Ascending aorta (tissue), 2 donors: ENCODE results near the gene TNNC1. TPM values are rescaled to one million over a fixed set of nuclear protein-coding genes. Genes with fewer than 3 reads are reported as not detected.

Experiments used
- DNase-seq, 2 donors: peaks; one replicate each; pipeline ENCODE4 v3.0.0-alpha.2; 2019; ENCODE audit warnings: low spot score in 2 of 2
- H3K27ac ChIP-seq, 2 donors: fragments of 200-600 bp; sonication (generic); one replicate each; pipeline ENCODE4 v1.5.1; 2016 to 2017; ENCODE audit warnings: mild to moderate bottlenecking in 1 of 2
- H3K27me3 ChIP-seq: fragments of 200-600 bp; sonication (generic); one replicate; pipeline ENCODE4 v1.5.1; 2017
- H3K36me3 ChIP-seq, 2 donors: fragments of 200-600 bp; sonication (generic); one replicate each; pipeline ENCODE4 v1.5.1; 2016
- H3K4me1 ChIP-seq, 2 donors: fragments of 200-600 bp; sonication (generic); one replicate each; pipeline ENCODE4 v1.5.1; 2016 to 2017; ENCODE audit warnings: mild to moderate bottlenecking in 1 of 2
- H3K4me3 ChIP-seq, 2 donors: fragments of 200-600 bp; sonication (generic); one replicate each; pipeline ENCODE4 v1.5.1; 2016 to 2017; ENCODE audit warnings: mild to moderate bottlenecking in 1 of 2
- H3K9me3 ChIP-seq, 2 donors: fragments of 200-600 bp; sonication (generic); one replicate each; pipeline ENCODE4 v1.5.1; 2016
- intact Hi-C: fragments of 100-400 bp; cut with DNase I; formaldehyde crosslinking; loops from one replicate; pipeline ENCODE4 v1.15.1; 2023
- total RNA-seq: library from RNA; depleted of rRNA; stranded (reverse); fragments of >200 nt; gene quantifications from one replicate; pipeline ENCODE4 v1.1.0, GENCODE V29; 2016
- TF ChIP-seq, protein P1 (sequence below), 3 experiments: fragments of 200-600 bp in 2 of 3; fragments of 450-650 bp in 1 of 3; sonication (generic) in 2 of 3; IDR thresholded peaks; one replicate each; pipeline ENCODE4 v1.5.1; 2016 to 2019; ENCODE audit warnings: antibody characterized with exemption in 3 of 3, mild to moderate bottlenecking in 1 of 3, moderate library complexity in 1 of 3

TNNC1 gene
- total RNA-seq, 1 donor from 2014 or later = 68.6 TPM

DNA sequence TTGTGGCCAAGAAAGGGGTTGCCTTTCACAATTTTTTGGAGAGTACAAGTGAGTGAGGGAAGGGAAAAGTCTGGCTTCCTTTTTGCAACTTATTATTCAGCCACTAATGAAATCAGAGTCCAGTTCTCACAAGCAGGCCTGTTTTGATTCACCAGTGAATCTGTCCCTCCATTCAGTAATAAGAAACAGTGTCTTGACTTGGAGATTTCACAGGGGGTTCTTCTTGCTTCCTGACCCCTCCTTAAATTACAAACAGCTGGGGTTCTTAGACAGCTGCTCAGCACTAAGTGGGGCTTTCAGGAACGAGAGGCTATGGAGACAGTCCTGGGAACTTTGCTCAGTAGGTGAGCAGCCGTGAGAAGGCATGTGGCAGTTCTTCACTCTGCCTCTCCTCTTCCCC, 33.5 kb downstream of the TNNC1 start:
- TF ChIP-seq, protein P1, sequence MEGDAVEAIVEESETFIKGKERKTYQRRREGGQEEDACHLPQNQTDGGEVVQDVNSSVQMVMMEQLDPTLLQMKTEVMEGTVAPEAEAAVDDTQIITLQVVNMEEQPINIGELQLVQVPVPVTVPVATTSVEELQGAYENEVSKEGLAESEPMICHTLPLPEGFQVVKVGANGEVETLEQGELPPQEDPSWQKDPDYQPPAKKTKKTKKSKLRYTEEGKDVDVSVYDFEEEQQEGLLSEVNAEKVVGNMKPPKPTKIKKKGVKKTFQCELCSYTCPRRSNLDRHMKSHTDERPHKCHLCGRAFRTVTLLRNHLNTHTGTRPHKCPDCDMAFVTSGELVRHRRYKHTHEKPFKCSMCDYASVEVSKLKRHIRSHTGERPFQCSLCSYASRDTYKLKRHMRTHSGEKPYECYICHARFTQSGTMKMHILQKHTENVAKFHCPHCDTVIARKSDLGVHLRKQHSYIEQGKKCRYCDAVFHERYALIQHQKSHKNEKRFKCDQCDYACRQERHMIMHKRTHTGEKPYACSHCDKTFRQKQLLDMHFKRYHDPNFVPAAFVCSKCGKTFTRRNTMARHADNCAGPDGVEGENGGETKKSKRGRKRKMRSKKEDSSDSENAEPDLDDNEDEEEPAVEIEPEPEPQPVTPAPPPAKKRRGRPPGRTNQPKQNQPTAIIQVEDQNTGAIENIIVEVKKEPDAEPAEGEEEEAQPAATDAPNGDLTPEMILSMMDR (IDR thresholded peaks at IDR 0.05) = no peak
- Histone ChIP-seq H3K4me1 (no peaks in the 10 kb centered on the region), H3K27ac (no peak overlapping the region), H3K36me3 (no peaks in the 10 kb centered on the region), H3K27me3 (no peaks in the 10 kb centered on the region), H3K4me3 (no peak overlapping the region), H3K9me3 (no peaks in the 10 kb centered on the region)
- intact Hi-C loops = no loop called here
- DNase-seq = no peak

DNA sequence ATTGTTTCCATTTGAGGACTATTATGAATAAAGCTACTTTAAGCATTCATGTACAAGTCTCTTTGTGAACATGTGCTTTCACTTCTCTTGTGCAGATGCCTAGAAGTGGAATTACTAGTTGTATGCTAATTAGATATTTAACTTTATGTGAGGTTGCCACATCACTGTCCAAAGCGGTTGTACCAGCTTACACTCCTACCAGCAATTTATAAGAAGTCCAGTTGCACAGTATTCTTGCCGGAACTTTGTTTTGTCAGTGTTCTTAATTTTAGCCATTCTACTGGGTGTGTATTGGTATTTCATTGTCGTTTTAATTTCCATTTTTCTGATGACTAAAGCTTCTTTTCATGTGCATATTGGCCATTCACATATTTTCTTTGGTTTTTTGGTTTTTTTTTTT, 38.0 kb downstream of the TNNC1 start:
- H3K4me3 ChIP-seq = no peak overlapping the region
- TF ChIP-seq, protein P1 (IDR thresholded peaks at IDR 0.05) = no peak
- no peak for DNase-seq
- peaks cover 7 to 20% of the 10 kb centered on the region in 2 donors for H3K4me1 ChIP-seq
- H3K9me3 ChIP-seq = no peaks in the 10 kb centered on the region
- intact Hi-C loops = no loop called here
- H3K27ac ChIP-seq = no peak overlapping the region
- no peaks in the 10 kb centered on the region for H3K36me3 ChIP-seq
- no peaks in the 10 kb centered on the region for H3K27me3 ChIP-seq

DNA sequence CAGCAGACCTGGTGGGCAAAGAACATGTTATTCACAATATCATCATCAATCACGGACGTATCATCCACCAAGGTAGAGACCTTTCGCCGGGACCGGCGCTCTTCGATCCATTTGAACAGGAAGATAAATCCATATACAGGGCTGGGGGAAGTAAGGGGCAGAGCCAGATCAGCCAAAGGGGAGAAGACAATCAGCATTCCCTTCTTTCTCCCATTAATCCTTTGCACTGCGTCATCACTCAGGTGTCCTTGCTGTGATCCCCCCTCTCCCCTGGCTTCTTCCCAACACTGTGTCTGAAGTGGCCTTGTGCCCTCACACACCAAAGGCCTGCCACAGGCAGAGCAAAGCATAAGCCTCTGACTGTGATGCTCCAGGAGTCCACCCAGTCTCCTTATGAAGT, 45.4 kb downstream of the TNNC1 start:
- peaks cover 15 to 30% of the 10 kb centered on the region in 2 donors for H3K4me1 ChIP-seq
- TF ChIP-seq, protein P1 (IDR thresholded peaks at IDR 0.05) = no peak
- no peaks in the 10 kb centered on the region for H3K9me3 ChIP-seq
- peaks cover 43 to 44% of the 10 kb centered on the region in 2 donors for H3K36me3 ChIP-seq
- H3K27me3 ChIP-seq = no peaks in the 10 kb centered on the region
- intact Hi-C loops = loop anchor here (5.0 to 10.0 kb wide), 2 partner anchors 131 to 174 kb away; partner anchors contain the start of genes TWF2 and WDR82
- DNase-seq = no peak
- H3K27ac ChIP-seq = peak overlapping the region in 1 of 2 donors; percentile 100
- peak overlapping the region in 1 of 2 donors; percentile 99 for H3K4me3 ChIP-seq

DNA sequence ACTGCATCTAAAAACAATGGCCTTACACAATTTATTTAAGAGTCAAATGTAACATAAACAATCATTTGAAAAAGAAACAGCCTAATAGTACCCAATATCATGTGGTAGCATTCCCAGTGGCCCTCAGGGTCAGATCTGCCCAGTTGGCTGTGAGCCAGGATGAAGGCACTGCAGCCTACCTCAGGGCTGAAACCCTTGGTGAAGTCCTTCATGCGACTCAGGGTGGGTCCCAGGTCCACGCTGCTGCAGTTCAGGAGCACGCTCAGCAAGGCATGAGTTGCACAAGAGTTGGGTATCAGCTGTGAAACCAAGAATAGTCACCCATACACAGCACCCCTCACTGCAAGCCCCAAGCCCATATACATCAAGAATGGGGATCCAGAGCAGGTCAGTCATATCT, 46.1 kb downstream of the TNNC1 start:
- Histone ChIP-seq H3K36me3 (peaks cover 50 to 51% of the 10 kb centered on the region in 2 donors), H3K9me3 (no peaks in the 10 kb centered on the region), H3K4me3 (no peak overlapping the region), H3K27ac (no peak overlapping the region), H3K4me1 (peaks cover 15 to 27% of the 10 kb centered on the region in 2 donors), H3K27me3 (no peaks in the 10 kb centered on the region)
- intact Hi-C loops = loop anchor here (5.0 to 10.0 kb wide), 2 partner anchors 130 to 173 kb away; partner anchors contain the start of genes TWF2 and WDR82
- TF ChIP-seq, protein P1 (IDR thresholded peaks at IDR 0.05) = no peak
- no peak for DNase-seq

DNA sequence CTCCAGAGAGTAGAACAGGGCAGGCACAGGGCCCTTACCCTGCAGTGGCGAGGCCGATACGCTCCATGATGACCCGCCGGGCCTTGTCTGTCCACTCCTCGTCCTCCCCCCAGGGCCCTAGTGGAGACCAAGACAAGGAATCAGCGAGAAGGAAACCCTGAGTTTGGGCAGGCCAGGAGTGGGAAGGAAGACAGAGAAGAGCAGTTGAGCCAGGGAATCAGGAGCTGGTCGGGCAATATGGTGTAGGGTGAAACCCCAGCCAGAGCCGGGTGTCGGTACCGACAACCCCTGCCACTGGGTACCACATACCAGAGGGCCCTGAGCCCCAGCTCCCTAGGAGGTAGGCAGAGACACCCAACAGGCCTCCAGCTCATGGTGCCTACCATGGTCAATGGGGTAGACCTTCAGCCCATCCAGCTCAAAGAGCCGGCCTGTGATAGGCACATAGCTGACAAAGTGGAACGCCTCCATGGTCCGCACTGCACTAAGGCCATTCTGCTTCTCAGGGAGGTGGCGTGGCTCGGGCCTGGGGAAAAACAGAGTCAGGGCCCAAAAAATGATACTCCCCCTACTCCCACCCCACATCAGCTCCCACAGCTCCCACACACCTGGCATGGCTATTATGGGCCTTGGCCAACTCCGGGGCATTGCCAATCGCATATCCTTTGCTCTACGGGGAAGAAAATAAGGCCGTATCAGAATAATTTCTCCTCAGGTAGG, 46.9 kb downstream of the TNNC1 start:
- H3K9me3 ChIP-seq = no peaks in the 10 kb centered on the region
- H3K36me3 ChIP-seq = peaks cover 59% of the 10 kb centered on the region in 2 donors
- TF ChIP-seq, protein P1 (IDR thresholded peaks at IDR 0.05) = no peak
- no peak overlapping the region for H3K4me3 ChIP-seq
- intact Hi-C loops = loop anchor here (5.0 to 10.0 kb wide), 2 partner anchors 130 to 172 kb away; partner anchors contain the start of genes TWF2 and WDR82
- H3K27me3 ChIP-seq = no peaks in the 10 kb centered on the region
- H3K27ac ChIP-seq = no peak overlapping the region
- H3K4me1 ChIP-seq = peaks cover 15 to 19% of the 10 kb centered on the region in 2 donors
- DNase-seq = no peak
